Measurements from ENCODE around the gene CAND1.
A peak's percentile ranks its signal among the peaks of the same experiment; 100 is the strongest.
"Not testable (repeated sequence)": the region's sequence is repeated elsewhere in the genome, so short reads cannot be mapped to it uniquely, and the experiment has no call there.

The CAND1 gene

GRCh38 chr12:67320614-67321295 lies 51.6 kb downstream of the CAND1 start:
- DNase-seq (ENCODE audit: insufficient read length) (no peak), FAIRE-seq (no peak)
- no peak for TF ChIP-seq POLR2A (IDR thresholded peaks at IDR 0.05; ENCODE audit: low read depth, low read length)
- no peak for TF ChIP-seq TAF1 (IDR thresholded peaks at IDR 0.05; ENCODE audit: borderline replicate concordance, low read depth, low read length)
- no peak for TF ChIP-seq POLR2AphosphoS5 (IDR thresholded peaks at IDR 0.05; ENCODE audit: low read depth, low read length)

GRCh38 chr12:67322580-67322979 lies 53.4 kb downstream of the CAND1 start:
- DNase-seq (ENCODE audit: insufficient read length) (no peak), FAIRE-seq (no peak)
- TF ChIP-seq POLR2A (IDR thresholded peaks at IDR 0.05; ENCODE audit: low read depth, low read length) = no peak
- no peak for TF ChIP-seq TAF1 (IDR thresholded peaks at IDR 0.05; ENCODE audit: borderline replicate concordance, low read depth, low read length)
- no peak for TF ChIP-seq POLR2AphosphoS5 (IDR thresholded peaks at IDR 0.05; ENCODE audit: low read depth, low read length)

GRCh38 chr12:67323007-67323406 lies 53.8 kb downstream of the CAND1 start:
- DNase-seq (ENCODE audit: insufficient read length) (no peak), FAIRE-seq (no peak)
- no peak for TF ChIP-seq POLR2A (IDR thresholded peaks at IDR 0.05; ENCODE audit: low read depth, low read length)
- TF ChIP-seq TAF1 (IDR thresholded peaks at IDR 0.05; ENCODE audit: borderline replicate concordance, low read depth, low read length) = no peak
- TF ChIP-seq POLR2AphosphoS5 (IDR thresholded peaks at IDR 0.05; ENCODE audit: low read depth, low read length) = no peak

GRCh38 chr12:67326637-67327036 lies 57.5 kb downstream of the CAND1 start:
- no peak for FAIRE-seq
- DNase-seq (ENCODE audit: insufficient read length) = no peak
- no peak for TF ChIP-seq POLR2AphosphoS5 (IDR thresholded peaks at IDR 0.05; ENCODE audit: low read depth, low read length)
- TF ChIP-seq POLR2A (IDR thresholded peaks at IDR 0.05; ENCODE audit: low read depth, low read length) = no peak
- TF ChIP-seq TAF1 (IDR thresholded peaks at IDR 0.05; ENCODE audit: borderline replicate concordance, low read depth, low read length) = no peak

- TF ChIP-seq TAF1 (IDR thresholded peaks at IDR 0.05; ENCODE audit: borderline replicate concordance, low read depth, low read length) = no peak
- no peak for TF ChIP-seq POLR2AphosphoS5 (IDR thresholded peaks at IDR 0.05; ENCODE audit: low read depth, low read length)
- TF ChIP-seq POLR2A (IDR thresholded peaks at IDR 0.05; ENCODE audit: low read depth, low read length) = no peak
- FAIRE-seq = no peak
- DNase-seq (ENCODE audit: insufficient read length) = no peak
These were observed 58.3 kb downstream of the CAND1 start for GRCh38 chr12:67327466-67327865.

GRCh38 chr12:67331123-67331522 lies 62.0 kb downstream of the CAND1 start:
- FAIRE-seq (no peak), DNase-seq (ENCODE audit: insufficient read length) (no peak)
- TF ChIP-seq POLR2A (IDR thresholded peaks at IDR 0.05; ENCODE audit: low read depth, low read length) = no peak
- TF ChIP-seq TAF1 (IDR thresholded peaks at IDR 0.05; ENCODE audit: borderline replicate concordance, low read depth, low read length) = no peak
- no peak for TF ChIP-seq POLR2AphosphoS5 (IDR thresholded peaks at IDR 0.05; ENCODE audit: low read depth, low read length)

- no peak for DNase-seq (ENCODE audit: insufficient read length)
- FAIRE-seq = no peak
- TF ChIP-seq POLR2A (IDR thresholded peaks at IDR 0.05; ENCODE audit: low read depth, low read length) (no peak), TAF1 (IDR thresholded peaks at IDR 0.05; ENCODE audit: borderline replicate concordance, low read depth, low read length) (no peak), POLR2AphosphoS5 (IDR thresholded peaks at IDR 0.05; ENCODE audit: low read depth, low read length) (no peak)
These were observed 62.7 kb downstream of the CAND1 start for GRCh38 chr12:67331828-67332227.

GRCh38 chr12:67333649-67334048 lies 64.5 kb downstream of the CAND1 start:
- no peak for FAIRE-seq
- TF ChIP-seq TAF1 (IDR thresholded peaks at IDR 0.05; ENCODE audit: borderline replicate concordance, low read depth, low read length) (no peak), POLR2AphosphoS5 (IDR thresholded peaks at IDR 0.05; ENCODE audit: low read depth, low read length) (no peak), POLR2A (IDR thresholded peaks at IDR 0.05; ENCODE audit: low read depth, low read length) (no peak)

GRCh38 chr12:67338426-67338825 lies 69.3 kb downstream of the CAND1 start:
- no peak for DNase-seq (ENCODE audit: insufficient read length)
- no peak for FAIRE-seq
- TF ChIP-seq TAF1 (IDR thresholded peaks at IDR 0.05; ENCODE audit: borderline replicate concordance, low read depth, low read length) = no peak
- no peak for TF ChIP-seq POLR2AphosphoS5 (IDR thresholded peaks at IDR 0.05; ENCODE audit: low read depth, low read length)
- no peak for TF ChIP-seq POLR2A (IDR thresholded peaks at IDR 0.05; ENCODE audit: low read depth, low read length)

More at GRCh38 chr12:67333649-67334048, 64.5 kb downstream of the CAND1 start:
- DNase-seq (ENCODE audit: insufficient read length) = no peak

- peak; percentile 46 for FAIRE-seq
- TF ChIP-seq POLR2AphosphoS5 (IDR thresholded peaks at IDR 0.05; ENCODE audit: low read depth, low read length) (no peak), TAF1 (IDR thresholded peaks at IDR 0.05; ENCODE audit: borderline replicate concordance, low read depth, low read length) (no peak)
These were observed 70.4 kb downstream of the CAND1 start for GRCh38 chr12:67339530-67339929.

GRCh38 chr12:67341086-67341485 lies 71.9 kb downstream of the CAND1 start:
- FAIRE-seq; DNase-seq (ENCODE audit: insufficient read length): not testable (repeated sequence)

More at GRCh38 chr12:67339530-67339929, 70.4 kb downstream of the CAND1 start:
- DNase-seq (ENCODE audit: insufficient read length) = no peak

- FAIRE-seq (no peak), DNase-seq (ENCODE audit: insufficient read length) (no peak)
- no peak for TF ChIP-seq TAF1 (IDR thresholded peaks at IDR 0.05; ENCODE audit: borderline replicate concordance, low read depth, low read length)
- no peak for TF ChIP-seq POLR2A (IDR thresholded peaks at IDR 0.05; ENCODE audit: low read depth, low read length)
- no peak for TF ChIP-seq POLR2AphosphoS5 (IDR thresholded peaks at IDR 0.05; ENCODE audit: low read depth, low read length)
These were observed 76.0 kb downstream of the CAND1 start for GRCh38 chr12:67344979-67345710.

All from GM12892 (cell line).